OCI-LY3 (cell line): ENCODE results near the gene NBEAL2.
A peak's percentile ranks its signal among the peaks of the same experiment; 100 is the strongest.

ENCODE experiments used
- H2AFZ ChIP-seq: fragments of 200-600, 300-600 bp; shearing (Covaris generic); 2 replicates; pipeline ENCODE4 v1.6.0; 2014; ENCODE audit warnings: antibody characterized with exemption, low read depth, low read length
- H3K27ac ChIP-seq: fragments of 200-600, 300-600 bp; sonication (generic); 2 replicates; pipeline ENCODE4 v1.5.1; 2014; ENCODE audit warnings: mild to moderate bottlenecking, low read length, moderate library complexity, mixed read lengths
- H3K27me3 ChIP-seq: fragments of 200-600, 300-600 bp; sonication (generic); 2 replicates; pipeline ENCODE4 v1.6.1; 2014; ENCODE audit warnings: low read depth, low read length, mixed read lengths
- H3K36me3 ChIP-seq: fragments of 200-600, 300-600 bp; sonication (generic); replicated peaks from 2 replicates; pipeline ENCODE3; 2014; ENCODE audit warnings: low read depth, low read length, mixed read lengths
- H3K4me1 ChIP-seq: fragments of 300-600, 200-600 bp; sonication (generic); 2 replicates; pipeline ENCODE4 v1.6.1; 2014; ENCODE audit warnings: low read length, mixed read lengths
- H3K4me2 ChIP-seq: fragments of 200-600, 300-600 bp; sonication (generic); 2 replicates; pipeline ENCODE4 v1.6.1; 2014; ENCODE audit warnings: low read length, mixed read lengths
- H3K4me3 ChIP-seq: fragments of 300-600, 200-600 bp; sonication (generic); 2 replicates; pipeline ENCODE4 v1.5.1; 2014; ENCODE audit warnings: antibody characterized with exemption, mild to moderate bottlenecking, low read length, moderate library complexity
- H3K79me2 ChIP-seq: fragments of 300-600, 200-600 bp; shearing (Covaris generic); 2 replicates; pipeline ENCODE4 v1.6.1; 2014; ENCODE audit warnings: mild to moderate bottlenecking, low read length, mixed read lengths
- H3K9ac ChIP-seq: fragments of 300-600, 200-600 bp; shearing (Covaris generic); 2 replicates; pipeline ENCODE4 v1.6.0; 2014; ENCODE audit warnings: mild to moderate bottlenecking, low read length, moderate library complexity
- H3K9me3 ChIP-seq: fragments of 200-600, 300-600 bp; shearing (Covaris generic); 2 replicates; pipeline ENCODE4 v1.6.1; 2014; ENCODE audit warnings: low read length, mixed read lengths; ENCODE audit not compliant: insufficient read depth
- H4K20me1 ChIP-seq: fragments of 200-600, 300-600 bp; sonication (generic); 2 replicates; pipeline ENCODE4 v1.6.1; 2016; ENCODE audit warnings: low read length, mixed read lengths; ENCODE audit not compliant: insufficient read depth
- EZH2phosphoT487 ChIP-seq: fragments of 200-600 bp; shearing (Covaris generic); IDR thresholded peaks from 2 replicates; pipeline ENCODE4 v1.6.1; 2018; ENCODE audit warnings: antibody characterized with exemption, mixed run types, low read depth
- TF ChIP-seq, protein P1 (sequence below): fragments of 200-600, 300-600 bp; sonication (generic); IDR thresholded peaks from 2 replicates; pipeline ENCODE4 v1.5.1; 2014; ENCODE audit warnings: antibody characterized with exemption, low read length, low read depth

Gene NBEAL2

DNA sequence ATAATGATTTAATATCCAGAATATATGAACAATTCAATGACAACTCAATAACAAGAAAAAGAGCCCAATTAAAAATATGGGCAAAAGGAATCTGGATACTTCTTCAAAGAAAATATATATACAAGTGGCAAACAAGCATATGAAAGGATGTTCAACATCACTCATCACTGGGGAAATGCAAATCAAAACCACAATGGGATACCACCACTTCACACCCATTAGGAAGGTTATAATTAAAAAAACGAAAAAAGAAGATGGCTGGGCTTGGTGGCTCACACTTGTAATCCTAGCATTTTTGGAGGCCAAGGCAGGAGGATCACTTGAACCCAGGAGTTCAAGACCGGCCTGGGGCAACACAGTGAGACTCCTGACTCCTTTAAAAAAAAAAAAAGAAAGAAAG lies 7.1 kb upstream of the NBEAL2 start:
- H3K4me1 ChIP-seq: peaks cover 46% of the 10 kb centered on the region
- peaks cover 91% of the 10 kb centered on the region for H3K79me2 ChIP-seq
- peak overlapping the region; percentile 30 for H3K4me3 ChIP-seq
- peaks cover 64% of the 10 kb centered on the region for H4K20me1 ChIP-seq
- H2AFZ ChIP-seq: no peak overlapping the region
- peak overlapping the region; percentile 29; the same call in 1 of the 2 replicates for H3K9ac ChIP-seq
- peak overlapping the region; percentile 76 for H3K27ac ChIP-seq
- H3K4me2 ChIP-seq: peak overlapping the region; percentile 64
- peaks cover 43% of the 10 kb centered on the region for H3K36me3 ChIP-seq
- no peak for TF ChIP-seq EZH2phosphoT487
- TF ChIP-seq, protein P1, sequence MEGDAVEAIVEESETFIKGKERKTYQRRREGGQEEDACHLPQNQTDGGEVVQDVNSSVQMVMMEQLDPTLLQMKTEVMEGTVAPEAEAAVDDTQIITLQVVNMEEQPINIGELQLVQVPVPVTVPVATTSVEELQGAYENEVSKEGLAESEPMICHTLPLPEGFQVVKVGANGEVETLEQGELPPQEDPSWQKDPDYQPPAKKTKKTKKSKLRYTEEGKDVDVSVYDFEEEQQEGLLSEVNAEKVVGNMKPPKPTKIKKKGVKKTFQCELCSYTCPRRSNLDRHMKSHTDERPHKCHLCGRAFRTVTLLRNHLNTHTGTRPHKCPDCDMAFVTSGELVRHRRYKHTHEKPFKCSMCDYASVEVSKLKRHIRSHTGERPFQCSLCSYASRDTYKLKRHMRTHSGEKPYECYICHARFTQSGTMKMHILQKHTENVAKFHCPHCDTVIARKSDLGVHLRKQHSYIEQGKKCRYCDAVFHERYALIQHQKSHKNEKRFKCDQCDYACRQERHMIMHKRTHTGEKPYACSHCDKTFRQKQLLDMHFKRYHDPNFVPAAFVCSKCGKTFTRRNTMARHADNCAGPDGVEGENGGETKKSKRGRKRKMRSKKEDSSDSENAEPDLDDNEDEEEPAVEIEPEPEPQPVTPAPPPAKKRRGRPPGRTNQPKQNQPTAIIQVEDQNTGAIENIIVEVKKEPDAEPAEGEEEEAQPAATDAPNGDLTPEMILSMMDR: no peak
- no peaks in the 10 kb centered on the region for H3K9me3 ChIP-seq
- H3K27me3 ChIP-seq: no peaks in the 10 kb centered on the region

GRCh38 chr3:46974421-46975171 lies 4.9 kb upstream of the NBEAL2 start:
- H3K27me3 ChIP-seq: no peaks in the 10 kb centered on the region
- H3K27ac ChIP-seq: peak overlapping the region; percentile 94
- peaks cover 24% of the 10 kb centered on the region for H3K36me3 ChIP-seq
- TF ChIP-seq EZH2phosphoT487: no peak
- TF ChIP-seq, protein P1: no peak
- peaks cover 57% of the 10 kb centered on the region for H3K4me1 ChIP-seq
- H4K20me1 ChIP-seq: peaks cover 42% of the 10 kb centered on the region
- peak overlapping the region; percentile 92 for H3K4me3 ChIP-seq
- H3K4me2 ChIP-seq: peak overlapping the region; percentile 79
- no peaks in the 10 kb centered on the region for H3K9me3 ChIP-seq
- peak overlapping the region; percentile 55 for H3K9ac ChIP-seq
- no peak overlapping the region for H2AFZ ChIP-seq
- H3K79me2 ChIP-seq: peaks cover 77% of the 10 kb centered on the region

DNA sequence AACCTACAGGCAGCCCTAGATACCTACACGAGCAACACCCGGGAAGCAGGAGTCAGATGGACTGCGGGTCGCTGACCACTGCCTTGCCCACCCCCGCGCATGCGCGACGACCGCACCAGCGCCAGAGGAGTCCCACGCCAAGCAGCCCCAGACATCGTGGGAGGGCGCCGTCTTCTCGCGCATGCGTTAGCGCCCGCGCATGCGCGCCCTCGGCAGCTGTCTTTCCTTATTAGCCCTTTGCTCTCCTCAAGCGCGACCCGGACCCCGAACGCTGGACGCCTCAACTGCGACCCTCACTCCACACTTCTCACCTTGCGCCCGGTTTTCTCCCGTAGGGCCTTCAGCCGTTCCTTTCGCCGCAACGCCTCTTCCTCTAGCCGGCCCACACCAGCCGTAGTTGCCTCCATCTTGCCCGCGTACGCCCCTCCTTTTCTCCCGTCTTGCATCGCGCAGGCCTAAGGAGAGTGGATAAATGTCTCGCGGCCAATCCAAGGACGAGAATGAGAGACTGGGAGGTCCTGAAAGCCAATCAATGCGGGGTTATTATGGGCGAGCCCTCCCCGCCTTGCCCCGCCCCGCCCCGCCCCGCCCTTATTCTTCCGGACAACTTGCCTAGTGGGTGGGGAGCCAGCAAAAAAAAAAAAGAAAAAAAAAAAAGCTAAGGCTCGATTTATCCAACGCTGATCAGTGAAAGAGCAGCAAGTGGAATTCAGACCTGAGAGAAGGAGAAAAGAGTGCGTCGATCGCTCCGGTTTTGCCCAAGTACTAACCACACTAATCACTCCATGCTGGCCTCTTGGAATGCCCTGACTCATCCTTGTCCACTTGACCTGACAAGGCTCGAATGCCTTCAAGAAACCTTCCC lies 2.9 kb upstream of the NBEAL2 start, which contains the start of gene CCDC12:
Gene CCDC12, minus strand, starts transcription at position 420 of the 865 bp plus-strand sequence. Its CDS starts 13 bp downstream, at position 407.
- Histone ChIP-seq H3K79me2 (peaks cover 74% of the 10 kb centered on the region), H3K9me3 (no peaks in the 10 kb centered on the region), H3K4me2 (peak within 1 kb of the TSS; percentile 94), H3K27me3 (no peaks in the 10 kb centered on the region), H2AFZ (0 out of 2 replicates have a peak within 1 kb of the TSS, but pooled peaks have one; percentile 44), H3K4me3 (peak within 1 kb of the TSS; percentile 92), H3K27ac (peak within 1 kb of the TSS; percentile 94), H3K4me1 (peaks cover 51% of the 10 kb centered on the region), H3K9ac (peak within 1 kb of the TSS; percentile 94), H3K36me3 (peaks cover 14% of the 10 kb centered on the region), H4K20me1 (peaks cover 24% of the 10 kb centered on the region)
- no peak for TF ChIP-seq EZH2phosphoT487
- TF ChIP-seq, protein P1: no peak

- peaks cover 39% of the 10 kb centered on the region for H3K4me1 ChIP-seq
- TF ChIP-seq, protein P1: no peak
- no peak for TF ChIP-seq EZH2phosphoT487
- H3K79me2 ChIP-seq: peaks cover 72% of the 10 kb centered on the region
Measured at GRCh38 chr3:46977811-46978195, 1.7 kb upstream of the NBEAL2 start.

More at GRCh38 chr3:46977811-46978195, 1.7 kb upstream of the NBEAL2 start:
- peak overlapping the region; percentile 94 for H3K4me2 ChIP-seq
- H4K20me1 ChIP-seq: peaks cover 18% of the 10 kb centered on the region; the same call in 1 of the 2 replicates
- no peaks in the 10 kb centered on the region for H3K9me3 ChIP-seq
- no peaks in the 10 kb centered on the region for H3K27me3 ChIP-seq
- H3K9ac ChIP-seq: no peak overlapping the region
- peaks cover 18% of the 10 kb centered on the region for H3K36me3 ChIP-seq
- no peak overlapping the region for H2AFZ ChIP-seq
- H3K27ac ChIP-seq: no peak overlapping the region
- no peak overlapping the region for H3K4me3 ChIP-seq
